HepG2 (cell line): ENCODE data around the gene RRBP1. TPM values are rescaled to one million over a fixed set of nuclear protein-coding genes. Genes with fewer than 3 reads are reported as not detected.

ENCODE experiments used
- FOXA3 ChIP-seq: IDR thresholded peaks from 2 replicates; pipeline ENCODE4 v1.6.1; 2016; ENCODE audit warnings: missing genetic modification reagents, missing compliant biosample characterization
- JUNB ChIP-seq: sonication (generic); formaldehyde crosslinking; IDR thresholded peaks from 2 replicates; pipeline ENCODE4 v1.8.0; 2022; ENCODE audit warnings: missing genetic modification reagents, mild to moderate bottlenecking, borderline replicate concordance
- MIER3 ChIP-seq: IDR thresholded peaks from 2 replicates; pipeline ENCODE4 v1.6.1; 2016; ENCODE audit warnings: missing compliant biosample characterization, borderline replicate concordance
- MTF2 ChIP-seq: sonication (generic); formaldehyde crosslinking; IDR thresholded peaks from 2 replicates; pipeline ENCODE4 v1.5.0; 2020; ENCODE audit warnings: missing genetic modification reagents, borderline replicate concordance
- ZBTB7A ChIP-seq: sonication (generic); formaldehyde crosslinking; IDR thresholded peaks from 2 replicates; pipeline ENCODE4 v1.8.0; 2022; ENCODE audit warnings: mild to moderate bottlenecking, missing genetic modification reagents
- ZNF20 ChIP-seq: sonication (generic); formaldehyde crosslinking; IDR thresholded peaks from 2 replicates; pipeline ENCODE4 v1.4.0; 2020; ENCODE audit warnings: mild to moderate bottlenecking, moderate library complexity, missing genetic modification reagents
- ZNF329 ChIP-seq: sonication (generic); formaldehyde crosslinking; IDR thresholded peaks from 2 replicates; pipeline ENCODE4 v1.9.0; 2021; ENCODE audit warnings: low read depth, mild to moderate bottlenecking, missing genetic modification reagents
- polyA plus RNA-seq, 8 experiments: library from polyadenylated mRNA; depleted of rRNA in 3 of 8; stranded (reverse) in 7 of 8; unstranded in 1 of 8; fragments of >200 nt; fragmentation: Illumina TruSeq in 4 of 8; extraction: Trizol in 4 of 8; gene quantifications; 2 replicates each; pipeline versions ENCODE4 v1.2.1 to v1.2.3, GENCODE V29; 2011 to 2016; ENCODE audit warnings: low read depth in 4 of 8, missing spikeins in 1 of 8, mixed read lengths in 1 of 8; ENCODE audit not compliant: insufficient read depth in 1 of 8
- total RNA-seq, 5 experiments: library from RNA; depleted of rRNA; stranded (reverse); fragments of >200 nt; fragmentation: Illumina TruSeq; extraction: Trizol; gene quantifications; 2 replicates each; pipeline ENCODE4 v1.2.3, GENCODE V29; 2016; ENCODE audit warnings: low read depth in 1 of 5
- TF ChIP-seq, protein P1 (sequence below): sonication (generic); formaldehyde crosslinking; IDR thresholded peaks from 2 replicates; pipeline ENCODE4 v1.5.0; 2020; ENCODE audit warnings: mild to moderate bottlenecking, missing genetic modification reagents, borderline replicate concordance
- TF ChIP-seq, protein P2 (sequence below): IDR thresholded peaks from 2 replicates; pipeline ENCODE4 v1.6.1; 2016; ENCODE audit warnings: missing compliant biosample characterization, missing genetic modification reagents, borderline replicate concordance
- TF ChIP-seq, protein P3 (sequence below): sonication (generic); formaldehyde crosslinking; IDR thresholded peaks from 2 replicates; pipeline ENCODE4 v1.4.0; 2020; ENCODE audit warnings: missing genetic modification reagents
- TF ChIP-seq, protein P4 (sequence below): sonication (generic); formaldehyde crosslinking; IDR thresholded peaks from 2 replicates; pipeline ENCODE4 v1.4.0; 2020; ENCODE audit warnings: mild to moderate bottlenecking, missing genetic modification reagents
- TF ChIP-seq, protein P5 (sequence below), 2 experiments: sonication (generic) in 1 of 2; formaldehyde crosslinking in 1 of 2; IDR thresholded peaks; 2 replicates each; pipeline versions ENCODE4 v1.4.0 to v1.6.1; 2018 to 2020; ENCODE audit warnings: missing genetic modification reagents in 2 of 2, borderline replicate concordance in 1 of 2, low read depth in 1 of 2, mild to moderate bottlenecking in 1 of 2, missing biosample characterization in 1 of 2

RRBP1 gene
- total and polyA plus RNA-seq, 2 of the 13 experiments (the other 11 are each of a cell fraction or from before 2014, with no cell fraction given): 150 to 222 TPM

DNA sequence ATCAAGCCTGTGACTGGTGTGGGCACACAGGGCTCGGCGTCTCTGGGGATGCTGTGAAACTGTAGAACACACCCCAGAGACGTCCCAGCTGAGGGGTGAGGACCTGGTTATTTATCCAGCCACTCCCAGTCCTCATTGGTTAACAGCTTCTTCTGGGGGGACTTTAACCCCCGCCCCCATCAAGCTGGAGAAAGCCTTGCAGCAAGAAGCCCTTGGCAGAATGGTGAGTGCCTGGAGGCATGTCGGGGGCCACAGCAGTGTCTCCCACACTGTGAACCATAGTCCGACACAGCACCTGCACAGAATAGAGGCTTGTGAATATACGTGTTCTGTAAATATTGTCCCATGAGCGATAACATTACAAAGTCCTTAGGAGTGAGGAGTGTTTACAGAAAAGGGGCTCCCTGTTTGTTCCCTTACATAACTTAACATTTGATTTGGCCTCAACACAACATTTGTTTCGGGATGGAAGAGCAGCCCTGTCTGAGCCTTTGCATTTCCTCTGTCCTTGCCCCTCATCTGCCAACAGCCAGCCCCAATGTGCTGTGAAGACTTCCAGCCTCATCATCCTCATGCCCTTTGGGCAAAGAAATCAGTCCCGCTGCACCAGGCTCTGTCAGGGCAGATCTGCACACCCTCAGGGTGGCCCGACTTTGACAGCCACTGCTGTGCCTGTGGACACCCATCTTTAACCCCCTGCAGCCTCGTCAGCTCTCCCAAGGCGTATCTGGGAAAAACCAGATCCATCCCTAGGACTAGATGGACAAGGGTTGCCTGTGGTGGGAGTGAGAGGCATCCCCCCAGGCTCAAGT, 2.2 kb upstream of the RRBP1 start (continued):
- TF ChIP-seq, protein P1, sequence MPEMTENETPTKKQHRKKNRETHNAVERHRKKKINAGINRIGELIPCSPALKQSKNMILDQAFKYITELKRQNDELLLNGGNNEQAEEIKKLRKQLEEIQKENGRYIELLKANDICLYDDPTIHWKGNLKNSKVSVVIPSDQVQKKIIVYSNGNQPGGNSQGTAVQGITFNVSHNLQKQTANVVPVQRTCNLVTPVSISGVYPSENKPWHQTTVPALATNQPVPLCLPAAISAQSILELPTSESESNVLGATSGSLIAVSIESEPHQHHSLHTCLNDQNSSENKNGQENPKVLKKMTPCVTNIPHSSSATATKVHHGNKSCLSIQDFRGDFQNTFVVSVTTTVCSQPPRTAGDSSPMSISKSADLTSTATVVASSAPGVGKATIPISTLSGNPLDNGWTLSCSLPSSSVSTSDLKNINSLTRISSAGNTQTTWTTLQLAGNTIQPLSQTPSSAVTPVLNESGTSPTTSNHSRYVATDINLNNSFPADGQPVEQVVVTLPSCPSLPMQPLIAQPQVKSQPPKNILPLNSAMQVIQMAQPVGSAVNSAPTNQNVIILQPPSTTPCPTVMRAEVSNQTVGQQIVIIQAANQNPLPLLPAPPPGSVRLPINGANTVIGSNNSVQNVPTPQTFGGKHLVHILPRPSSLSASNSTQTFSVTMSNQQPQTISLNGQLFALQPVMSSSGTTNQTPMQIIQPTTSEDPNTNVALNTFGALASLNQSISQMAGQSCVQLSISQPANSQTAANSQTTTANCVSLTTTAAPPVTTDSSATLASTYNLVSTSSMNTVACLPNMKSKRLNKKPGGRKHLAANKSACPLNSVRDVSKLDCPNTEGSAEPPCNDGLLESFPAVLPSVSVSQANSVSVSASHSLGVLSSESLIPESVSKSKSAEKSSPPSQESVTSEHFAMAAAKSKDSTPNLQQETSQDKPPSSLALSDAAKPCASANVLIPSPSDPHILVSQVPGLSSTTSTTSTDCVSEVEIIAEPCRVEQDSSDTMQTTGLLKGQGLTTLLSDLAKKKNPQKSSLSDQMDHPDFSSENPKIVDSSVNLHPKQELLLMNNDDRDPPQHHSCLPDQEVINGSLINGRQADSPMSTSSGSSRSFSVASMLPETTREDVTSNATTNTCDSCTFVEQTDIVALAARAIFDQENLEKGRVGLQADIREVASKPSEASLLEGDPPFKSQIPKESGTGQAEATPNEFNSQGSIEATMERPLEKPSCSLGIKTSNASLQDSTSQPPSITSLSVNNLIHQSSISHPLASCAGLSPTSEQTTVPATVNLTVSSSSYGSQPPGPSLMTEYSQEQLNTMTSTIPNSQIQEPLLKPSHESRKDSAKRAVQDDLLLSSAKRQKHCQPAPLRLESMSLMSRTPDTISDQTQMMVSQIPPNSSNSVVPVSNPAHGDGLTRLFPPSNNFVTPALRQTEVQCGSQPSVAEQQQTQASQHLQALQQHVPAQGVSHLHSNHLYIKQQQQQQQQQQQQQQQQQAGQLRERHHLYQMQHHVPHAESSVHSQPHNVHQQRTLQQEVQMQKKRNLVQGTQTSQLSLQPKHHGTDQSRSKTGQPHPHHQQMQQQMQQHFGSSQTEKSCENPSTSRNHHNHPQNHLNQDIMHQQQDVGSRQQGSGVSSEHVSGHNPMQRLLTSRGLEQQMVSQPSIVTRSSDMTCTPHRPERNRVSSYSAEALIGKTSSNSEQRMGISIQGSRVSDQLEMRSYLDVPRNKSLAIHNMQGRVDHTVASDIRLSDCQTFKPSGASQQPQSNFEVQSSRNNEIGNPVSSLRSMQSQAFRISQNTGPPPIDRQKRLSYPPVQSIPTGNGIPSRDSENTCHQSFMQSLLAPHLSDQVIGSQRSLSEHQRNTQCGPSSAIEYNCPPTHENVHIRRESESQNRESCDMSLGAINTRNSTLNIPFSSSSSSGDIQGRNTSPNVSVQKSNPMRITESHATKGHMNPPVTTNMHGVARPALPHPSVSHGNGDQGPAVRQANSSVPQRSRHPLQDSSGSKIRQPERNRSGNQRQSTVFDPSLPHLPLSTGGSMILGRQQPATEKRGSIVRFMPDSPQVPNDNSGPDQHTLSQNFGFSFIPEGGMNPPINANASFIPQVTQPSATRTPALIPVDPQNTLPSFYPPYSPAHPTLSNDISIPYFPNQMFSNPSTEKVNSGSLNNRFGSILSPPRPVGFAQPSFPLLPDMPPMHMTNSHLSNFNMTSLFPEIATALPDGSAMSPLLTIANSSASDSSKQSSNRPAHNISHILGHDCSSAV (CRISPR knock-in tag): peak; percentile 68; the same call in 1 of the 2 replicates
- no peak for TF ChIP-seq ZNF20 (CRISPR knock-in tag)
- no peak for TF ChIP-seq JUNB (CRISPR knock-in tag)
- TF ChIP-seq, protein P2, sequence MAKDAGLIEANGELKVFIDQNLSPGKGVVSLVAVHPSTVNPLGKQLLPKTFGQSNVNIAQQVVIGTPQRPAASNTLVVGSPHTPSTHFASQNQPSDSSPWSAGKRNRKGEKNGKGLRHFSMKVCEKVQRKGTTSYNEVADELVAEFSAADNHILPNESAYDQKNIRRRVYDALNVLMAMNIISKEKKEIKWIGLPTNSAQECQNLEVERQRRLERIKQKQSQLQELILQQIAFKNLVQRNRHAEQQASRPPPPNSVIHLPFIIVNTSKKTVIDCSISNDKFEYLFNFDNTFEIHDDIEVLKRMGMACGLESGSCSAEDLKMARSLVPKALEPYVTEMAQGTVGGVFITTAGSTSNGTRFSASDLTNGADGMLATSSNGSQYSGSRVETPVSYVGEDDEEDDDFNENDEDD: peak; percentile 67; the same call in 1 of the 2 replicates
- peak; percentile 100 for TF ChIP-seq FOXA3
- TF ChIP-seq, protein P3, sequence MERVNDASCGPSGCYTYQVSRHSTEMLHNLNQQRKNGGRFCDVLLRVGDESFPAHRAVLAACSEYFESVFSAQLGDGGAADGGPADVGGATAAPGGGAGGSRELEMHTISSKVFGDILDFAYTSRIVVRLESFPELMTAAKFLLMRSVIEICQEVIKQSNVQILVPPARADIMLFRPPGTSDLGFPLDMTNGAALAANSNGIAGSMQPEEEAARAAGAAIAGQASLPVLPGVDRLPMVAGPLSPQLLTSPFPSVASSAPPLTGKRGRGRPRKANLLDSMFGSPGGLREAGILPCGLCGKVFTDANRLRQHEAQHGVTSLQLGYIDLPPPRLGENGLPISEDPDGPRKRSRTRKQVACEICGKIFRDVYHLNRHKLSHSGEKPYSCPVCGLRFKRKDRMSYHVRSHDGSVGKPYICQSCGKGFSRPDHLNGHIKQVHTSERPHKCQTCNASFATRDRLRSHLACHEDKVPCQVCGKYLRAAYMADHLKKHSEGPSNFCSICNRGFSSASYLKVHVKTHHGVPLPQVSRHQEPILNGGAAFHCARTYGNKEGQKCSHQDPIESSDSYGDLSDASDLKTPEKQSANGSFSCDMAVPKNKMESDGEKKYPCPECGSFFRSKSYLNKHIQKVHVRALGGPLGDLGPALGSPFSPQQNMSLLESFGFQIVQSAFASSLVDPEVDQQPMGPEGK: peak; percentile 97
- TF ChIP-seq, protein P4, sequence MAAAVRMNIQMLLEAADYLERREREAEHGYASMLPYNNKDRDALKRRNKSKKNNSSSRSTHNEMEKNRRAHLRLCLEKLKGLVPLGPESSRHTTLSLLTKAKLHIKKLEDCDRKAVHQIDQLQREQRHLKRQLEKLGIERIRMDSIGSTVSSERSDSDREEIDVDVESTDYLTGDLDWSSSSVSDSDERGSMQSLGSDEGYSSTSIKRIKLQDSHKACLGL: 0 out of 2 replicates have a peak, but pooled peaks have one; percentile 21
- TF ChIP-seq, protein P5, sequence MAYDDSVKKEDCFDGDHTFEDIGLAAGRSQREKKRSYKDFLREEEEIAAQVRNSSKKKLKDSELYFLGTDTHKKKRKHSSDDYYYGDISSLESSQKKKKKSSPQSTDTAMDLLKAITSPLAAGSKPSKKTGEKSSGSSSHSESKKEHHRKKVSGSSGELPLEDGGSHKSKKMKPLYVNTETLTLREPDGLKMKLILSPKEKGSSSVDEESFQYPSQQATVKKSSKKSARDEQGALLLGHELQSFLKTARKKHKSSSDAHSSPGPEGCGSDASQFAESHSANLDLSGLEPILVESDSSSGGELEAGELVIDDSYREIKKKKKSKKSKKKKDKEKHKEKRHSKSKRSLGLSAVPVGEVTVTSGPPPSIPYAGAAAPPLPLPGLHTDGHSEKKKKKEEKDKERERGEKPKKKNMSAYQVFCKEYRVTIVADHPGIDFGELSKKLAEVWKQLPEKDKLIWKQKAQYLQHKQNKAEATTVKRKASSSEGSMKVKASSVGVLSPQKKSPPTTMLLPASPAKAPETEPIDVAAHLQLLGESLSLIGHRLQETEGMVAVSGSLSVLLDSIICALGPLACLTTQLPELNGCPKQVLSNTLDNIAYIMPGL (CRISPR knock-in tag; IDR thresholded peaks at IDR 0.05; ENCODE audit: borderline replicate concordance in 1 of 2, low read depth in 1 of 2): peak in 1 of 2 experiments; percentile 89; a peak in 2 of 4 replicates
- TF ChIP-seq ZNF329 (CRISPR knock-in tag): peak; percentile 53; the same call in 1 of the 2 replicates
- peak; percentile 99 for TF ChIP-seq MIER3
- peak; percentile 91; the same call in 1 of the 2 replicates for TF ChIP-seq ZBTB7A
- TF ChIP-seq MTF2 (CRISPR knock-in tag): peak; percentile 84; the same call in 1 of the 2 replicates
